Subcutaneous adipose tissue (tissue), 4 donors: ENCODE data around the gene UPF3A. TPM values are rescaled to one million over a fixed set of nuclear protein-coding genes. Genes with fewer than 3 reads are reported as not detected.

Experiments used
- CTCF ChIP-seq: fragments of 450-650 bp; IDR thresholded peaks from one replicate; pipeline ENCODE4 v1.5.1; 2016; ENCODE audit warnings: low read depth, mild to moderate bottlenecking, control low read depth, antibody characterized with exemption, moderate library complexity
- small RNA-seq: library from RNA; depleted of rRNA; stranded (forward); fragments of <200 nt; gene quantifications from one replicate; pipeline ENCODE3, GENCODE V24; 2016
- total RNA-seq, 4 donors: library from RNA; depleted of rRNA; stranded (reverse); fragments of >200 nt; gene quantifications; one replicate each; pipeline ENCODE4 v1.1.0, GENCODE V29; 2016

UPF3A gene
- total RNA-seq, 4 donors from 2014 or later: 35.4 to 74.4 (median 46.2) TPM

GRCh38 chr13:114341003-114341777, 59.8 kb downstream of the UPF3A start:
- no peak for TF ChIP-seq CTCF

Small RNA genes lying within 50 kb of the gene (small RNA-seq; reads per million reads assigned to genes)
- gene MIR4502 (not detected), gene MIR548AR (not detected)

Other genes with a start within 250 kb of the UPF3A start
- 10 to 100 TPM; 36.9 to 70.1 (median 46.3) TPM for gene RASA3, start 149.0 kb upstream of the UPF3A start, total RNA-seq
- gene CFAP97D2, start 102.3 kb upstream of the UPF3A start, total RNA-seq: not detected
- gene CDC16, start 46.7 kb upstream of the UPF3A start, total RNA-seq: 10 to 100 TPM; 69.6 to 95.5 (median 91.6) TPM
- gene CHAMP1, start 32.9 kb downstream of the UPF3A start, total RNA-seq: 10 to 100 TPM; 13.8 to 19.4 (median 17.6) TPM